HG03565 (cell line): ENCODE results near the gene CAPZB.
"Not testable (repeated sequence)": the region's sequence is repeated elsewhere in the genome, so short reads cannot be mapped to it uniquely, and the experiment has no call there.

Experiments used
- ATAC-seq: cut with Tn5 transposase; IDR thresholded peaks from one replicate; pipeline ENCODE4 v1.9.1; 2021; ENCODE audit warnings: mild to moderate bottlenecking, moderate library complexity; ENCODE audit not compliant: unreplicated experiment

CAPZB gene

DNA sequence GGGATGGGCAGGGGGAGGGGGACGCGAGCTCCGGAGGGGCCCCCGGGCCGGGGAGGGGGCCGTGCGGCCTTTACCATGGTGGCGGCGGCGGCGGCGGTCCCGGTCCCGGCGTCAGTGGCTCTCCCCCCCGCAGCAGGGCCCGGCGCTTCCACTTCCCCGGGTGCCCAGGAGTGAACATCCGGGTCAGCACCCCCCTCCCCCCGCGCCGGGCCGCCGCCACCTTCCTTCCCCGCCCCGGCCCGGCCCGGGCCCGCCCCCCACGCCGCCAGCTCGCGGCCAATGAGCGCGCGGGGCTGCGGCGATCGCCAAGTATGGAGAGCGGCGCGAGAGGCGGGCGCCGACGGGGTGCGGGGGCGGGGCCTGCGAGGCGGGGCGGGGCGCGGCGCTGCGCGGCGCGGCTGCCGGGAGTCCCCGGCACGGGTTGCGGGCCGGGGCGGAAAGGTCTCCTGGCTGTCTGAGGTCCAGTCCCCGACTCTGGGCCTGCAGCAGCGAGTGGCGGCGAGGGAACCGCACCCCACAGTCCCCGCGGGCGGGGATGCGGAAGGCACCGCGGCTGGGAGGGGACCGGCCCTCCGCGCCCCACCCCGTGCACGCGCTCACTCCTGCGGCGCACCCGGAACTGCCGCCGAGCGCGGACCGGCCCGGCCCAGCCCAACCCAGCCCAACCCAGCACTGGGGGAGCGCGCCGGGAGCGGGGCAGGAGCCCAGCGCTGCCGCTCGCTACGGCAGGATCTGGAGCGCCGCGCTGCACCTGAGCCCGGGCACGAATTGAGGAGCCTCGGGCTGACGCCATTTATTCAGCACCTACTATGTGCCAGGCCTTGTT is at the start of gene CAPZB:
Gene CAPZB, minus strand, starts transcription at position 178 of the 826 bp plus-strand sequence. Its CDS starts 101 bp downstream, at position 77.
- ATAC-seq: peak; percentile 56

DNA sequence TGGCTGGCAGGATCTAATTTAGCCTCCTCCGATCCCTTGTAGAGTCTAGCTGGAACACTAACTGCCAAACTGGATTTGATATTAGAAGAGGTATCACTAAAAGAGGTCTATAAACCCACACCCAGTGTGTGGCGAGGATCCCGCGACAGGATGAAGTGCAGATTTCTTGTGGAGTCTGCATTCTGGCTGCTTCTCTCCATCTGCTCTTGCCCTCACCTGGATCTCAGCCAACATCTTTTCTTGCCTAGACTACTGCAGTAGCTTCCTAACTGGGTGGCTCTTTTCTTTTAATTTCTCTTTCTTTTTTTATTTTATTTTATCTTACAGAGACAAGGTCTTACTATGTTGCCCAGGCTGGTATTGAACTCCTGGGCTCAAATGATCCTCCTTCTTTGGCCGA is 48.9 kb upstream of the CAPZB start:
- no peak for ATAC-seq

DNA sequence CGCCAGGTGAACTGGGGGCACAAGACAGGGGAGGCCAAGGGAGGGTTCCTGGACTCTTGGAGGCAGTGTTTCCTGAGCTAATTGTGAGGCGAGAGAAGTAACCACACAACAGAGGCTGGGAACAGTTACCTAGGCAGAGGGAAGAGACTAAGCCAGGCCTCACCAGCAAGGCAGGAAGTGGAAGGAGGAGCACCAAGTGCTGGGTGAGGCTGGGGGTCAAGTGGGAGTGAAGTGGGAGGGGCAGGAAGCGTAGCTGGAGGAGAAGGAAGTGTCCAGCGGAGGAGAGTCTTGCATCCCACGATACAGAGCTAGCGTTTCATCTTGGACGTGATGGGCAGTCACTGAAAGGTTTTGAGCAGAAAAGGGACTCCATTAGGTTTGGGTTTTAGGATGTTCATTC is 48.3 kb upstream of the CAPZB start:
- no peak for ATAC-seq

DNA sequence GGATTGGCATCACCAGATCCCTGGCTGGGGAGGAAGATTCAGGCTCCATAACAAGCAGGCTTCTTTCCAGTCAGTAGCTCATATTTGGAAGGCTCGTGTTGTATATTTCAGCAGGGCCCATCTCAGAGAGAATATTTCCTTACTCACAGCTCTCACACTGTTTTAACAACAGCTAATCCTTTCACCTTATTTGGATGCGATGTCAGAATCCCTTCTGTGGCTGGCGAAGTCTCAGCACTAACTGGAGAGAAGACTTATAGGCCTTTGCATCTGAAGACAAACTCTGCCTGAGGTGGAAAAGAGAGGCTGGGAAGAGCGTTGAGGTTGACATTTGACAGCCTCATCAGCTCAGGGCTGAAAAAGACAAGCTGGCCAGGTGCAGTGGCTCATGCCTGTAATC is 47.2 kb upstream of the CAPZB start:
- no peak for ATAC-seq

DNA sequence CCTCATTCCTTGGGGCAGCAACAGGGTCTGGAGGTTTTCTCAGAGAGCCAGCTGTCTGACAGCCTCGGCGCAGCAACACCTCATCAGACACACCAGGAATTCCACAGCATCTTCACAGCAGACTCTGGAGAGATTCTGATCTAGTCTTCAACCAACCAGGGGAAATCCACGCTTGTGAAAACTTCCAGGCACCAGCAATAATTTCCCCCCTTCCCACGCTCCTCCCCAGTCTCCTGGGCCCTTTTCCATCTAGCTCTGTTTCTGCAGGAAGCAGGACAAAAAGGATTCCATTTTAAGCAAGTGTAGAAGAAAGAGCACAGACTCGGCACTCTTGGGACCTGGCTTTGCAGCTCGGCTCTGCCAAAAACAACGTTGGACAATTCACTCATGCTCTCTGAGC is 44.3 kb upstream of the CAPZB start:
- no peak for ATAC-seq

DNA sequence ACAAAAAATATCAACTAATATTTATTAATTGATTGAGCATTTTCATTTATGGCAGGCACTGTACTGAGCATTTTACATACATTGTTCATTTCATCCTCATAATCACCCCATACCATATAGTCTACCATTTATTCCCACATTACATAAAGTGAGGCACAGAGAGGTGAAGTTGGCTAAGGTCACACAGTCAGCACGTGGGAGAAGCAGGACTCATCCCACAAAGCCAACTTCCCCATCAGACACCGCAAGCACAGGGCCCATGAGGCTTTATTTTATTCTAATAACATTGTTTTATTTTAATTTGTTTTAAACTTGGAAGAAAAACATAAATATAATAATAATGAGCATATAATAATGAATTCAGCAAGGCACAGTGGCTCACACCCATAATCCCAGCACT is 43.1 kb upstream of the CAPZB start:
- ATAC-seq: no peak

DNA sequence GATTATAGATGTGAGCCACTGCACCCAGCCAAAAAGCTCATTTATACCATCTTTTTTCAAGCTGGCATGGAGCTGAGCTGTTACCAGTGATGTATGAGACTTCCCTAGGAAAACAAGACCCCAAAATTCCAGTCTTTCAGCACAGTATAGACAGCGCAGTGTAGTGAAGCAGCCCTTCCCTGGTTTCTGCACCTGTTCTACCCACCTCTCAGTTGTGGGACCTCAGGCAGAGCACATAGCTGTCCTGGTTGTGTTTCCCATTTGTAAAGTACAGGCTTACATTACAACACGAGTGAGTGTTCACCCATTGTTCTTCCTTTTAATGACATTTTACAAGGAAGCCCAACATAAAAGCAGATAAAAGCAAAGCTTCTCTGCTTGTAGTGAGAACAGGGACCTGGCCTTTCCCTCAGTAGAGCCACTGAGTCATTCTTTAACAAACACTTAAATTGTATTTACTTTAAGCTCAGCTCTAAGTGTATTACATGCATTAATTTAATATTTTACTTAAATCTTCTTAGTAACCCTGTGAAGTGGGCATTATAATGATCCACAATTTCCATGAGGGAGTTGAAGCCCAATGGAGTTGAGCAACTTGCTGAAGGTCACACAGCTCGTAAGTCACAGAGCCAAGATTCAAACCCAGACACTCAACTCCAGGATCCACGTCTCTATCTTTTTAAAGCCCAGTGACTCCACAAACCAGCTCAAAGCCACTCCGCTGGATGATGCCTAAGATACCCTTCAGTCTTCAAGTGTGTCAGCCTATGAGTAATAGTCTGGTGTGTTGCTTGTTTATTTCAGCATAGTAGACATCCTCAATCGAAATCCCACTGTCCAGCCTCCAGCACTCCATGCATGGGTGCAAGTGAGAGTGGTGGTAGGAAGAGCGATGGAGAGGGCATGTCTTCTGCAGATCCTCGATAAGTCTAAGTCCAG is 40.5 kb upstream of the CAPZB start:
- no peak for ATAC-seq

DNA sequence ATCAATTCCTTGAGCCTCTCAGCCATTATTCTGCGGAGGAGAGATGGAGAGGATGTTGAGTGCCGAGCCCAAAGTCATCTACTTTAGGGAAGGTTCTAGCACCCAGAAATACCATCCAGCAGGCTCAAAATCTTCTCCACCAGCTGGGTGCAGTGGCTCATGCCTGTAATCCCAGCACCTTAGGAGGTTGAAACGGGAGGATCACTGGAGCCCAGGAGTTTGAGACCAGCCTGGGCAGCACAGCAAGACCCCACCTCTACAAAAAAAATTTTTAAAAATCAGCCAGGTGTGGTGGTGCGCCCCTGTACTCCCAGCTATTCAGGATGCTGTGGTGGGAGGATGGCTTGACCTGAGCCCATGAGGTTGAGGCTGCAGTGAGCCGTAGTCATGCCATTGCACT is 39.5 kb upstream of the CAPZB start:
- ATAC-seq: no peak

DNA sequence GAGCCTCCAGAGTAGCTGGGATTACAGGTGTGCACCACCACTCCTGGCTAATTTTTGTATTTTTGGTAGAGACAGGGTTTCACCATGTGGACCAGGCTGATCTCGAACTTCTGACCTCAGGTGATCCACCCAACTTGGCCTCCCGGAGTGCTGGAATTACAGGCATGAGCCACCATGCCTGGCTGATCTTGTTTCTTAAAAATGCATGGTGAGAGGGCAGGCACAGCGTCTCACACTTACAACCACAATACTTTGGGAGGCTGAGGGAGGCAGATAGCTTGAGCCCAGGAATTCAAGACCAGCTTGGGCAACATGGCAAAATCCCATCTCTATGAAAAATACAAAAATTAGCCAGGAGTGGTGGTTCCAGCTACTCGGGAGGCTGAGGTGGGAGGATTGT is 37.2 kb upstream of the CAPZB start:
- ATAC-seq: not testable (repeated sequence)

DNA sequence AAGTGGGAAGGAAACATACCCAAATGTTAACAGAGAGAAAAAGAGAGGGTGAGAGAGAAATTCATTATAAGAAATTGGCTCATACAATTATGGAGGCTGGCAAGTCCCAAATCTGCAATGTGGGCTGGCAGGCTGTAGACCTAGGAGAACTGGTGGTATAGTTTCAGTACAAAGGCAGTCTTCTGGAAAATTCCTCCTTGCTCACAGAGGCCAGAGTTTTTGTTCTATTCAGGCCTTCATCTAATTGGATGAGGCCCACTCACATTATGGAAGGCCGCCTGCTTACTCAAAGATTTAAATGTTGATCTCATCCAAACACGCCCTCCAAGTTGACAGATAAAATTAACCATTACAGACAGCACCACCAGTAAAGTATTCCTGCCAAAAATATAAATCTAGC is 36.1 kb upstream of the CAPZB start:
- no peak for ATAC-seq

DNA sequence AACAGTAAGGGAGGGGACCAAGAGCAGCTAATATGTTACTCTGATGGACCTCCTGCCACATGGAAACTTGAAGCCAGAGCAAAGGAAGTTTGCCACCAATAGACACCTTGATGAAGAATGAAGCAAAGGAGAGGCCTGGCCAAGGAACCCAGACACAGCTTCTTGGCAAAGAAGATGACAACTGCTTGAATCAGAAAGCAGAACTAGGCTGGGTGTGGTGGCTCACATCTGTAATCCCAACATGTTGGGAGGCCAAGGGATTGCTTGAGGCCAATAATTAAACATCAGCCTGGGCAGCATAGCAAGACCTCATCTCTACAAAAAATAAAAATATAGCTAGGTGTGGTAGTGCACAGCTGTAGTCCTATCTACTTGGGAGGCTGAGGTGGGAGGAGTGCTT is 31.7 kb upstream of the CAPZB start:
- no peak for ATAC-seq

DNA sequence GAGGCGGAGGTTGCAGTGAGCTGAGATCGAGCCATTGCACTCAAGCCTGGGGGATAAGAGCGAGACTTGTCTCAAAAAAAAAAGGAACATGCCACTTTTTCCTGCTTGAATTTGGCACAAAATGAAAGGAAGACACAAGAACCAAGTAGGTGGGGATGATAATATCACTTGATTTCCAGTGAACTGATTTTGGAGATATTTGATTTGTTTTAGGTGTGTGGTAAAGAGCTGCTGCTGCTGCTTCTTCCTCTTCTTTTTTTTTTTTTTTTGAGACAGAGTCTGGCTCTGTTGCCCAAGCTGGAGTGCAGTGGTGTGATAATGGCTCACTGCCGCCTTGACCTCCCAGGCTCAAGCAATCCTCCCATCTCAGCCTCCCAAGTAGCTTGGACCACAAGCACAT is 29.9 kb upstream of the CAPZB start:
- ATAC-seq: no peak

DNA sequence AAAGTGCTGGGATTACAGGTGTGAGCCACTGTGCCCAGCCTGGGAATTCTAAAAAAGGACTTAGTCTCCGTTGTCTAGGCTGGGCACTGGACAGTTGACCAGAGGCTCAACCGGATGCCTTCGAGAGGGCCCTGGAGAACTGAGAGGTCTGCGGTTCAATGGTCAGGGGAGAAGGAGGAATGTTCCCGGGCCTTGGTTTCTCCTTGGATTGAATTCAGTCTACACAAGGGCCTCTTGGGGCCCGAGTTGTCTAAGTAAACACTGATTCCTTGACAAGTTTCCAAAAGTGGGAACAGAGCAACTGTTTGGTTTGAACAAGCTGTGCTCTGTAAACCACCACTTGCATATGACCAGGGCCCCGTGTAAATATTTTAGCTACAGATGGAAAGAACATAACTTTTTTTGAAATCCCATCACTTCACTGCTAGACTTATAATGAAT is 29.1 kb upstream of the CAPZB start:
- ATAC-seq: no peak

DNA sequence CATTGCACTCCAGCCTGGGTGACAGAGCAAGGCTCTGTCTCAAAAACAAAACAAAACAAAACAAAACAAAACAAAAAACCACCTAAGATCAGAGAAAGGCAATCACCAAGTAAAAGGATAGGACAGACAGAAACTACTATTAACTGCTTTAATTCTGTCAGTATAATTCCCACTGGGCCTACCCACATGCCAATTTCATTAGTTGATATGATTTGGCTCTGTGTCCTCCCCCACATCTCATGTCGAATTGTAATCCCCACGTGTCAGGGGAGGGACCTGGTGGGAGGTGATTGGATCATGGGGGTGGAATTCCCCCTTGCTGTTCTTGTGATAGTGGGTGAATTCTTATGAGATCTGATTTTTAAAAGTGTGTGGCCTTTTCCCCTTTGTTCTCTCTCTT is 27.2 kb upstream of the CAPZB start:
- ATAC-seq: no peak

DNA sequence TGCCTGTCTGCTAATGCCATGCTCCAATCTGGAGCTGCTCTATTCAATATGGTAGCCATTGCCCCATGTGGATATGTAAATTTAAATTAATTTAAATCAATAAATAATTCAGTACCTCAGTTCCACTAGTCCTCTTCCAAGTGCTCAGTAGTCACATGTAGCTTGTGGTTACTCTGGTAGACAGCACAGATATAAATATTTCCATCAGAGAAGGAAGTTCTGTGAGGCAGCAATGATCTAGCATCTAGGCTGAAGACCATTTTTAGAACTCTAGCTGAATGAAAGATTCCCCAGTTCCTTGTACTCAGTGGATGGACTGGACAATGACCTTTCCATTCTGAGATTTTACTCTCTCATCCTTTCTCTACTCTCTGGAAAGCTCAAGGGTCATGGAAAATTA is 25.8 kb upstream of the CAPZB start:
- ATAC-seq: no peak

DNA sequence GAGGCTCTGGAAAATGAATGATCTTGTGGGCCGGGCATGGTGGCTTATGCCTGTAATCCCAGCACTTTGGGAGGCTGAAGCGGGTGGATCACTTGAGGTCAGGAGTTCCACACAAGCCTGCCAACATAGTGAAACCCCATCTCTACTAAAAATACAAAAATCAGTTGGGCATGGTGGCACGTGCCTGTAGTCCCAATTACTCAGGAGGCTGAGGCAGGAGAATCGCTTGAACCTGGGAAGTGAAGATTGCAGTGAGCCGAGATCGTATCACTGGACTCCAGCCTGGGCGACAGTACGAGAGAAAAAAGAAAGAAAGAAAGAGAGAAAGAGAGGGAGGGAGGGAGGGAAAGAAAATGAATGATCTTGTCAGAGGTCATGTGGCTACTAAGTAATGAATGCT is 24.3 kb upstream of the CAPZB start:
- not testable (repeated sequence) for ATAC-seq

DNA sequence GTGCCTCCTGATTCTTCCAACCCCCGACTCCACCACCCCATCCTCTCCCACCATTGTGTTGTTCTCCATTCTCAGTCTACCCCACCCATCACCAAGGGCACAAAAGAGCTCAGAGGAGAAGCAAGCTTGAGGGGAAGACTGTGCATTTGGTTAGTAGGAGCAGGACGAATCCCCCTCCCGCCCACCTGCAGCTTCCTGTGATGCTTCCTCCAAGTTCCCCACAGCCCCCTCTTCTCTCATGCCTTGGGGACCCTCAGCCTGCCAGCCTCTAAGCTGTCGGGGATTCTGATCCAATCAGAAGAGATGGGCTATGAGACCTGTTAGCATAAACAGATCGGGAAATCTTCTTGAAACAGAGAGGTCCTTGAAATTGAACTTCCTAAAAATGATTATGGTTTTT is 22.2 kb upstream of the CAPZB start:
- ATAC-seq: no peak

DNA sequence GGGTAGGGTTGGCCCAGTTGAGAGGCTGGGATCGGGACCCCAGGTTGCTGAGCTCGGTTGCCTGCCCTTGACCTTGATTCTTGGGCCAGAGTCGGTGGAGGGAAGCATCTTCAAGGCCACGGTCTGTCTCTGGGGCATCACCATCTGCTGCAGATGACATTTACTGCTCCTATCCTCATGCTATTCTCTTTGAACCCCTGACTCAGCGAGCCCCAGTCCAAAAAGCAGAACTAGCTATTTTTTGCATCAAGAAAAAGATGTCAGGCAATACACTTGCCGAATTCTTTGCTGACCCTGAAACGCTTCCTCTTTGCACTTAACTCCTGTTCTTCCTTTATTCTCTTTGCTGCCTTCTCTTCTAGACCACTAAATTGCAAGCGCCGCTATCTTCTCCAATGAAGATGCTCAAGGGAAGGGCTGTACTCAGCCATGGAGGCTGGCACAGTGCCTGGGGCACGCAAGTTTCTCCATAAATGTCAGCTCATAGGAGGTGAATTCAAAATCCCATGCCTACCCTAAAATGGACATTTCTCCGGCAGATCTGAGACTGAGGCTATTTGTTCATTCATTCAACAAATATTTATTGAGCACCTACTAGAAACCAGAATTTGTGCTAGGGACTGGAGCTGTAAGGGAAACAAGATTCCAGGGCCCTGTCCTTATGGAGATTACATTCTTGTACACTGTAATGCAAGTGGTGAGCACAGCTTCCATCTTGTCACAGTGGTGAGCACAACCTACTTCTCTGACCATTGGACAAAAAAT is 20.5 kb upstream of the CAPZB start:
- no peak for ATAC-seq

DNA sequence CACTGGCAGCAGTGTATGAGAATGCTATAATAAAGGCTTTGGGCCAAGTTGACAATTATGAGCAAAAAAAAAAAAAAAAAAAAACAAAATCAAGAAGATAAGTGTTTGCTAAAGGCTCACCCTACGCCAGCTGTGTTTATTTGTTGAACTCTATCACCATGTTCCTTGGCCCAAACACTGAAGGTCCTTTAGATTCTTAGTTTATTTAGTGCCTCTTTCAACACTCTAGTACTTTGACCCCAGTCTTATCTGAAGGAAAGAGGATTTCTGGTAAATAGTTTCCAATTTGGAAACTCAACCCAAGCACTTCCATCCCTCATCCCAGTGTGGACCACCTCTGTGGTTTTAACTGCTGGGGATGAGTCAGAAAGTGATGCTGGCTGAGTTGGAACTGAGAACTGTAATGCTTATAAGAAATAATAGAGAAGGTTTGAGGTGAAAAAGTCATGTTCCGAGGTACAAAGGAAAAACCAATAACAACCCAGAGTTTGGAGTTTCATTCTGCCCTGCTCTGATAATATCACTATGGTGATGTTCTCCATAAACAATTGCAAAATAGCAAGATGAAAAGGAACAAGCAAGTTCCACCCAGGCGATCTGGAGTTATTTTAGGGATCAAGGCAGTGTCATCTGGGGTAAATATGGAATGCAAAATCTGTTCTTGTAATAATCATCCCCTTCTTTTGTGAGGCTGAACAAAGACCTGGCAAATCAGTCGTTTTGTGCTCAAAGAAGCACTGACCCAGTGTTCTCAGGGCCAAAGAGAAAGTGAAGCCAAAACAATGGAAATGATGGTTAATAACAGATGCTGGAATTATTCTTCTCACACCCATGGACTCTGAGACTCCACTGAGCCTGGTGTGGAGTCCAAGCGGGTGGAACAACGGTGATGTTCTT is 19.7 kb upstream of the CAPZB start:
- no peak for ATAC-seq

DNA sequence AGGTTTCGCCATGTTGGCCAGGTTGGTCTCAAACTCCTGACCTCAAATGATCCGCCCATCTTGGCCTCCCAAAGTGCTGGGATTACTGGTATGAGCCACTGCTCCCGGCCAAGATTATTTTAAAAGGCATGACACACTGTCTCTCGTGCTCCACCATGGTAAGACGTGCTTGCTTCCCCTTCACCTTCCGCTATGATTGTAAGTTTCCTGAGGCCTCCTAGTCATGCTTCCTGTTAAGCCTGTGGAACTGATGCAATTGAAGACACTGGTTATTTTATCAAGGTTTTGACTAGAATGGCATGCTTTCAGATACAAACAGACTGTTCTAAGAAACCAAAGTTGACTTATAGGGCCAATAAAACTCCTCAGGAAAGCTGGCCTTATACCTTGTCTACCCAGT is 16.9 kb upstream of the CAPZB start:
- ATAC-seq: not testable (repeated sequence)
